GM12872 (cell line): ENCODE measurements around the gene CIC.

Source experiments
- CTCF ChIP-seq: IDR thresholded peaks from 3 replicates; pipeline ENCODE4 v1.5.1; 2011; ENCODE audit warnings: low read depth, mild to moderate bottlenecking, low read length, moderate library complexity; ENCODE audit not compliant: insufficient read depth

The CIC gene

DNA sequence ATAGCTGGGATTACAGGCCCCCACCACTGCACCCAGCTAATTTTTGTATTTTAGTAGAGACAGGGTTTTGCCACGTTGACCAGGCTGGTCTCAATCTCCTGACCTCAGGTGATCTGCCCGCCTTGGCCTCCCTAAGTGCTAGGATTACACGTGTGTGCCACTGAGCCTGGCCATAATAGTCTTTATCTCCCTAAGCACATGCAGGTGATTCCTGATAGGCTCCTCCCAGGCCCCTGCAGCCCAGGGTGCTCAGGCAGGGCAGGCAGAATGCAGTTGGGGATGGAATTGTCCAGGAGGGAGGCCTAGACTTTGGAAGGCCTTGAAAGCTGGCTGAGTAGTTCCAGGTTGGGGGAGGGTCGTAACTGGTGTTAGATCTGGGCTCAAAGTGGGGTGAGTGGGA lies 40.4 kb upstream of the CIC start:
- TF ChIP-seq CTCF = no peak

- no peak; the same call in 2 of the 3 replicates for TF ChIP-seq CTCF
Measured at GRCh38 chr19:42229301-42229854, 39.7 kb upstream of the CIC start.

- TF ChIP-seq CTCF = no peak
Measured at GRCh38 chr19:42229855-42230351, 39.1 kb upstream of the CIC start.

- TF ChIP-seq CTCF = no peak
Measured at GRCh38 chr19:42230571-42230970, 38.5 kb upstream of the CIC start.

DNA sequence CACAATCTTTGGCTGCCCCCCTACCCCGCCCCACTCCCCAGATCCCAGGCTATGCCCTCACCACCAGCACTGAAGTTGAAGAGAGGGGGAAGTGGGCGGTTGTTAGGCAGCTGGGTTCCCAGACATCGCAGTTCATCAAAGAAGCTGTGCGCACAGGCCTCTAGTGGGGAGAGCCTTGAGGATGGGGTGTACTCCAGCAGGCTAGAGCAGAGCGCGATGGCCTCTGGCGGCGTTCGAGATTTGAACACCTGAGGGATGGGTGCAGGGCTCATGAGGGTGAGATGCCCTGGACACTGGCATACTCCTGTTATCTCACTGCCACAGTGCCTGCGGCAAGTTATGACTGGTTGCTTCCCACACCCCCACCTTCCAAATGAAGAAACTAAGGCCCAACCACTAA lies 36.6 kb upstream of the CIC start:
- no peak for TF ChIP-seq CTCF

- TF ChIP-seq CTCF = no peak
Measured at GRCh38 chr19:42233106-42233505, 35.9 kb upstream of the CIC start.

GRCh38 chr19:42233678-42234292 lies 35.3 kb upstream of the CIC start:
- no peak for TF ChIP-seq CTCF
